A549 (cell line): ENCODE results near the gene TMEM253. TPM values are rescaled to one million over a fixed set of nuclear protein-coding genes. Genes with fewer than 3 reads are reported as not detected.
A peak's percentile ranks its signal among the peaks of the same experiment; 100 is the strongest.

Experiments
- ATAC-seq, 2 experiments: fragments of 200-7000 bp in 1 of 2; fragments of >200 bp in 1 of 2; cut with Nextera tagmentation in 1 of 2; cut with Tn5 transposase in 1 of 2; 3 replicates each; pipeline versions ENCODE4 v1.8.0 to v1.9.1; 2018 to 2020; ENCODE audit warnings: mild to moderate bottlenecking in 1 of 2, moderate library complexity in 1 of 2
- CTCF ChIA-PET: fragments of 300-600 bp; sonication (Branson Sonifier 250); formaldehyde crosslinking; extraction: SDS; loops from one replicate; lab custom pipeline; 2021; ENCODE audit warnings: antibody characterized with exemption, inconsistent platforms; lab: Yijun Ruan, JAX
- POLR2A ChIA-PET: fragments of 350-600 bp; formaldehyde crosslinking; extraction: SDS; loops from one replicate; lab custom pipeline; 2021; ENCODE audit warnings: antibody characterized with exemption, inconsistent platforms; lab: Yijun Ruan, JAX
- DNase-seq, 2 experiments: peaks; one replicate each; pipeline versions ENCODE4 v3.0.0 to v3.0.0-alpha.2; 2011 to 2016; ENCODE audit warnings: low read depth in 1 of 2, low spot score in 1 of 2
- FAIRE-seq: peaks from 2 replicates; lab custom pipeline; 2011; peaks lifted over from hg19 to GRCh38; lab: Jason Lieb, UNC
- H3K27ac ChIP-seq, 2 experiments: fragments of >200 bp; sonication (Bioruptor Twin); formaldehyde crosslinking; 3 replicates each; pipeline ENCODE4 v1.5.1; 2016 to 2017
- H3K4me1 ChIP-seq: fragments of >200 bp; sonication (Bioruptor Twin); formaldehyde crosslinking; 3 replicates; pipeline ENCODE4 v1.6.1; 2016
- H3K4me2 ChIP-seq: fragments of >200 bp; sonication (Bioruptor Twin); formaldehyde crosslinking; 3 replicates; pipeline ENCODE4 v1.6.1; 2016
- H3K4me3 ChIP-seq: fragments of >200 bp; sonication (Bioruptor Twin); formaldehyde crosslinking; 3 replicates; pipeline ENCODE4 v1.5.1; 2016
- H3K9me3 ChIP-seq: fragments of >200 bp; sonication (Bioruptor Twin); formaldehyde crosslinking; 3 replicates; pipeline ENCODE4 v1.6.1; 2016
- CHD2 ChIP-seq: fragments of 150-350 bp; IDR thresholded peaks from 2 replicates; pipeline ENCODE4 v1.6.1; 2014; ENCODE audit warnings: low read length; ENCODE audit not compliant: partially characterized antibody
- CHD4 ChIP-seq: fragments of 200-600 bp; sonication (generic); IDR thresholded peaks from 2 replicates; pipeline ENCODE4 v1.6.1; 2016; ENCODE audit warnings: antibody characterized with exemption, mild to moderate bottlenecking, borderline replicate concordance
- EP300 ChIP-seq, 2 experiments: fragments of >200 bp; sonication (Bioruptor Twin); formaldehyde crosslinking; IDR thresholded peaks; 2 replicates in 1 of 2; 3 replicates in 1 of 2; pipeline ENCODE4 v1.6.1; 2016 to 2017
- FOSL2 ChIP-seq, 2 experiments: fragments of 450-650 bp in 1 of 2; fragments of >200 bp in 1 of 2; sonication (Bioruptor Twin) in 1 of 2; formaldehyde crosslinking; IDR thresholded peaks; 2 replicates each; pipeline versions ENCODE4 v1.5.0 to v1.6.1; 2016 to 2020; ENCODE audit warnings: mild to moderate bottlenecking in 1 of 2, moderate library complexity in 1 of 2
- GATA3 ChIP-seq: IDR thresholded peaks from 2 replicates; pipeline ENCODE4 v1.6.1; 2012; ENCODE audit warnings: borderline replicate concordance
- HDAC2 ChIP-seq: fragments of 200-600 bp; sonication (generic); IDR thresholded peaks from 2 replicates; pipeline ENCODE4 v1.6.1; 2016
- HEYL ChIP-seq: fragments of 250-450 bp; sonication (Bioruptor Pico); IDR thresholded peaks from 2 replicates; pipeline ENCODE4 v1.8.0; 2021; ENCODE audit warnings: mild to moderate bottlenecking, moderate library complexity
- HMGXB4 ChIP-seq: fragments of 250-450 bp; sonication (Bioruptor Pico); IDR thresholded peaks from 2 replicates; pipeline ENCODE4 v1.5.0; 2021; ENCODE audit warnings: mild to moderate bottlenecking, moderate library complexity, borderline replicate concordance
- JUN ChIP-seq, 2 experiments: fragments of >200 bp; sonication (Bioruptor Twin); formaldehyde crosslinking; IDR thresholded peaks; 2 replicates in 1 of 2; 3 replicates in 1 of 2; pipeline ENCODE4 v1.6.1; 2016 to 2017
- KDM1A ChIP-seq: fragments of 200-600 bp; sonication (generic); IDR thresholded peaks from 2 replicates; pipeline ENCODE4 v1.6.1; 2016; ENCODE audit warnings: low read depth, mild to moderate bottlenecking
- KDM5A ChIP-seq: fragments of 200-600 bp; sonication (generic); IDR thresholded peaks from 2 replicates; pipeline ENCODE4 v1.6.1; 2016; ENCODE audit warnings: antibody characterized with exemption, mild to moderate bottlenecking
- MAFK ChIP-seq: fragments of 450-650 bp; IDR thresholded peaks from 2 replicates; pipeline ENCODE4 v1.6.1; 2014; ENCODE audit not compliant: partially characterized antibody
- MAX ChIP-seq: IDR thresholded peaks from 2 replicates; pipeline ENCODE4 v1.6.1; 2012
- MAZ ChIP-seq: fragments of 150-350 bp; IDR thresholded peaks from 2 replicates; pipeline ENCODE4 v1.6.1; 2014; ENCODE audit warnings: antibody characterized with exemption, low read depth, low read length, borderline replicate concordance
- NPAS2 ChIP-seq: fragments of 250-450 bp; sonication (Bioruptor Pico); IDR thresholded peaks from 2 replicates; pipeline ENCODE4 v1.8.0; 2022; ENCODE audit warnings: mild to moderate bottlenecking, moderate library complexity, borderline replicate concordance
- POLR2A ChIP-seq: IDR thresholded peaks from 2 replicates; pipeline ENCODE4 v1.6.1; 2012; ENCODE audit warnings: mild to moderate bottlenecking, low read length
- SMC3 ChIP-seq: fragments of >200 bp; sonication (Bioruptor Twin); formaldehyde crosslinking; IDR thresholded peaks from 3 replicates; pipeline ENCODE4 v1.6.1; 2018; ENCODE audit warnings: inconsistent platforms
- USF2 ChIP-seq: fragments of 450-650 bp; IDR thresholded peaks from 2 replicates; pipeline ENCODE4 v1.6.1; 2014; ENCODE audit warnings: antibody characterized with exemption
- ZC3H11A ChIP-seq: fragments of 450-650 bp; IDR thresholded peaks from 2 replicates; pipeline ENCODE4 v1.6.1; 2014; ENCODE audit warnings: antibody characterized with exemption, mild to moderate bottlenecking
- ZNF302 ChIP-seq: fragments of 250-450 bp; sonication (Bioruptor Pico); IDR thresholded peaks from 2 replicates; pipeline ENCODE4 v1.9.0; 2021; ENCODE audit warnings: inconsistent platforms, mild to moderate bottlenecking, moderate library complexity
- WGBS: methylation state at CpG from one replicate; pipeline ENCODE4 v1.1.6; 2017; ENCODE audit errors: missing lambda C conversion rate; 5-methylcytosine and 5-hydroxymethylcytosine counted together
- polyA plus RNA-seq, 4 experiments: library from polyadenylated mRNA; depleted of rRNA in 3 of 4; stranded (reverse); fragments of >200 nt; fragmentation: RNase III in 1 of 4; extraction: RNeasy Plus Mini Kit Qiagen cat#74134 plus additional on column Dnase treatment in 1 of 4; gene quantifications; 2 replicates in 3 of 4; 3 replicates in 1 of 4; pipeline ENCODE4 v1.2.3, GENCODE V29; 2011 to 2017

The TMEM253 gene
- polyA plus RNA-seq, 2 of the 4 experiments (the other 2 are of a cell fraction) = 0.54 to 0.81 TPM

- TF ChIP-seq JUN (IDR thresholded peaks at IDR 0.05) = peak in 1 of 2 experiments; percentile 42; a peak in 1 of 5 replicates
- TF ChIP-seq HDAC2 = no peak
- no peak for TF ChIP-seq EP300 (IDR thresholded peaks at IDR 0.05)
- no peak for TF ChIP-seq USF2
- no peak for TF ChIP-seq ZC3H11A
- peak; percentile 20 for TF ChIP-seq MAFK
- TF ChIP-seq SMC3 = peak; percentile 98
- TF ChIP-seq HEYL (CRISPR knock-in tag) = no peak
Observed at GRCh38 chr14:21092273-21093011, 8.4 kb upstream of the TMEM253 start (continued).

GRCh38 chr14:21093018-21093417 is 7.8 kb upstream of the TMEM253 start:
- no peak overlapping the region for H3K4me3 ChIP-seq
- no peaks in the 10 kb centered on the region for H3K9me3 ChIP-seq
- no peak overlapping the region for H3K4me2 ChIP-seq
- POLR2A ChIA-PET = interaction anchor here (1.0 to 2.6 kb wide), 2 partner anchors 11 to 22 kb away, joined by 3 to 19 read pairs; no protein-coding TSS in a partner anchor
- DNase-seq = no peak
- no peak for TF ChIP-seq SMC3
- no peak for TF ChIP-seq ZNF302 (CRISPR knock-in tag)
- no peak for TF ChIP-seq GATA3
- TF ChIP-seq EP300 (IDR thresholded peaks at IDR 0.05) = no peak
- no peak for TF ChIP-seq HMGXB4 (CRISPR knock-in tag)
- TF ChIP-seq, all 56 proteins: peak for 0
- ATAC-seq (peak in 1 of 2 experiments; percentile 1; a peak in 2 of 6 replicates), FAIRE-seq (no peak)
- Histone ChIP-seq H3K4me1 (peaks cover 45% of the 10 kb centered on the region), H3K27ac (no peak overlapping the region; a peak in 1 of 6 replicates)
- CTCF ChIA-PET = interaction anchor here (0.7 to 13.7 kb wide), 42 partner anchors 13 to 420 kb away, joined by 3 to 369 read pairs (median 6); partner anchors contain the start of genes ARHGEF40, RNASE13, RNASE7 and RNASE8
- WGBS = 84% methylated on average over 36 of the region's 36 CpGs

GRCh38 chr14:21093769-21094681 is 6.8 kb upstream of the TMEM253 start:
- H3K4me2 ChIP-seq = peak overlapping the region; percentile 37
- CTCF ChIA-PET = interaction anchor here (1.2 to 13.7 kb wide), 10 partner anchors 12 to 358 kb away, joined by 3 to 369 read pairs (median 43); partner anchors contain the start of genes ARHGEF40, RNASE7, RNASE8 and TMEM253

More at GRCh38 chr14:21093769-21094681, 6.8 kb upstream of the TMEM253 start:
- Histone ChIP-seq H3K4me3 (no peak overlapping the region), H3K27ac (peak overlapping the region in 1 of 2 experiments; percentile 15; a peak in 1 of 6 replicates), H3K4me1 (peaks cover 38% of the 10 kb centered on the region), H3K9me3 (no peaks in the 10 kb centered on the region)
- WGBS = 71% methylated on average over 5 of the region's 7 CpGs
- TF ChIP-seq NPAS2 (CRISPR knock-in tag) = no peak
- TF ChIP-seq KDM1A = no peak
- TF ChIP-seq CHD2 = no peak
- no peak for TF ChIP-seq KDM5A
- TF ChIP-seq FOSL2 (IDR thresholded peaks at IDR 0.05) = no peak
- no peak for TF ChIP-seq FOSL2 (CRISPR knock-in tag; IDR thresholded peaks at IDR 0.05)
- no peak for TF ChIP-seq JUN (IDR thresholded peaks at IDR 0.05)
- no peak for TF ChIP-seq MAX
- no peak for TF ChIP-seq POLR2A
- no peak for TF ChIP-seq CHD4
- no peak for TF ChIP-seq MAZ
- POLR2A ChIA-PET = interaction anchor here (2.6 kb wide), 1 partner anchor 10 kb away, joined by 19 read pairs; no protein-coding TSS in a partner anchor
- ATAC-seq (no peak), DNase-seq (no peak), FAIRE-seq (no peak)
